Endometrial microvascular endothelial cells (primary cell): ENCODE results near the gene ZC3H6. TPM values are rescaled to one million over a fixed set of nuclear protein-coding genes. Genes with fewer than 3 reads are reported as not detected.
"Not testable (repeated sequence)": the region's sequence is repeated elsewhere in the genome, so short reads cannot be mapped to it uniquely, and the experiment has no call there.

Source experiments
- in situ Hi-C: cut with HindIII; loops from 2 replicates; pipeline ENCODE4 v1.10.0; 2017; ENCODE audit warnings: low sequenced_read_pairs, low pct_unique_long_range_greater_than_20kb; ENCODE audit errors: inconsistent ontology term
- total RNA-seq: library from RNA; depleted of rRNA; stranded (reverse); fragments of >200 nt; gene quantifications from one replicate; pipeline ENCODE4 v1.2.3, GENCODE V29; 2015; ENCODE audit errors: inconsistent ontology term

Gene ZC3H6
- total RNA-seq, 1 donor from 2014 or later = 1.0 TPM

GRCh38 chr2:112275887-112276773 lies 733 bp downstream of the ZC3H6 start:
- in situ Hi-C loops = no loop called here

GRCh38 chr2:112276954-112277353 lies 1.6 kb downstream of the ZC3H6 start:
- in situ Hi-C loops = no loop called here

DNA sequence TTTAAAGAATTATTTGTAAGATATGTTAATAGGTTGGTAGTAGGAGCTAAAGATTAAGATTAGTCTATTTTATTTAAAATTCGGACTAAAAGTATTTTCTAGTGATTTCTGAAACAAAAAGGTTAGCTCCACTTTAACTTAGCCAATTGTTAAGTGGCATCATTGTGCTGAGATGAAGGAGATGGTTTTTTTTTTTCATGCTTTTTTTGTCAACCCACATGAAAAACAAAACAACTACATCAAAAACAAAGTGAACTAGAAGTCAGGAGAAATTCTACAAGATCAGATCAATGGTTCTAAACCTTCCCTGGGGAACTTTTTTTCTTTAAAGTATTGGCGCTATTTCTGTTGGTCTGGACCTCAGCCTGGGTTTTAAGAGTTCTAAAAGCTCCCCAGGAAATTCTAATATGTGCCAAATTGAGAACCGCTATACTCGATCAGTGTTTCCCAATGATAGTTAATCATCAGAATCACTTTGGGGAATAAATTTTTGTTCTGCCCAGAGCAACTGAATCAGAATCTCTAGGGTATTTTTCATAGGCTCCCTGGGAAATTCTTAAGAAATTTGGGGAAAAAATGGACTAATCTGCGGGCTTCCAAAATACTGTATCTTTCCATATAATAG lies 2.3 kb downstream of the ZC3H6 start:
- in situ Hi-C loops = no loop called here

GRCh38 chr2:112282066-112282465 lies 6.7 kb downstream of the ZC3H6 start:
- in situ Hi-C loops = not testable (repeated sequence)

GRCh38 chr2:112283535-112283934 lies 8.1 kb downstream of the ZC3H6 start:
- in situ Hi-C loops = not testable (repeated sequence)

DNA sequence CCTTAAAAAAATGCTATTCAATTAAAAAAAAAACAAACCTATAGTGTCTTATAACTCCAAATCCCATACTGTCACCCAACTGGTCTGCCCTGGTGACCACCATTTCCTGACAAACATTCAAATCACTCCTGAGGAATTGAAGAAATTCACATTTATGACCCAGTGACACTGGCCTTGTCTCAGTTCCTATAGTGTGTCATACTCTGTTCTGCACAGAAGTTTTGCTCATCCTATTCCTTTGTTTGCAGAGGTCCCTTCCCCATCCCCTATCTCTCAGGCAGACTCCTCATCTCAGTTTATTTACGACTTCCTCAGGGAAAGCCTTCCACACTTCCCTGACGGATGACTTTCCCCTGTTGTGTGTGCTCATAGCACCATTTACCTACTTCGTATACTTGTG lies 14.7 kb downstream of the ZC3H6 start:
- in situ Hi-C loops = no loop called here

GRCh38 chr2:112290648-112291047 lies 15.3 kb downstream of the ZC3H6 start:
- in situ Hi-C loops = no loop called here

DNA sequence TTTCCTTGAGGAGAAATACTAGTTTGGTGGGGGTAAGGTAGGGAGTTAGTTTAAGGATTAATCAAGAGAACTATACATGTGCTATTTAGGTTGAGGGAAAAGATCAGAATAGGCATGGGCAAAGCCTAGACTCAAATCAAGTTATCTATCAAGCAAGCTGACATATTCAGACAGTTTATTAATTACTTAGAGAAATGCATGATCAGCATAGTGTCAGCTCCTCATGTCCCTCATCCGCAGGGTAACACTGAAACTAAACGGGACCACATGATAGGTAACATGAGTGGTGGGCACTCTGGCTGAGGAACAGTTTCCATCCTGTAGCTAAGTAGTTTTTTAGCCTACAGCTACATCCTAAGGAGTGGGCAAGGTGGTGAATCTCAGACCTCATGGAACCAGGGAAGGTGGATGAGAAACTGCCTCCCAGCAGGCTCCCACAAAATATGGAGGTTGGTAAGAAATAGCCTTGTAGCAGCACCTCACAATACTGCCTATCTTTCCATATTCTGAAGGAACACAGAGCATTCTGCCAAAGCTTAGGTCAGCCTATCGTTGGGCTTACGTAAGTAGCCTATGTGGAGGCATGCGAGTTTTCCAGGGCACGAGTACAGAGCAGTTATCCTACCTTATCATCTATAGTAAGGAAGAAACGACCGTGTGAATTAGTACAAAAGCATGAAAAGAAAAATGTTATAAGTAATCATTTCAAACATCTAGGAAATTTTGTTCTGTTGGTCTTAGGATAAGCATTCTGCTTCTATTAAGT lies 18.4 kb downstream of the ZC3H6 start:
- in situ Hi-C loops = no loop called here

DNA sequence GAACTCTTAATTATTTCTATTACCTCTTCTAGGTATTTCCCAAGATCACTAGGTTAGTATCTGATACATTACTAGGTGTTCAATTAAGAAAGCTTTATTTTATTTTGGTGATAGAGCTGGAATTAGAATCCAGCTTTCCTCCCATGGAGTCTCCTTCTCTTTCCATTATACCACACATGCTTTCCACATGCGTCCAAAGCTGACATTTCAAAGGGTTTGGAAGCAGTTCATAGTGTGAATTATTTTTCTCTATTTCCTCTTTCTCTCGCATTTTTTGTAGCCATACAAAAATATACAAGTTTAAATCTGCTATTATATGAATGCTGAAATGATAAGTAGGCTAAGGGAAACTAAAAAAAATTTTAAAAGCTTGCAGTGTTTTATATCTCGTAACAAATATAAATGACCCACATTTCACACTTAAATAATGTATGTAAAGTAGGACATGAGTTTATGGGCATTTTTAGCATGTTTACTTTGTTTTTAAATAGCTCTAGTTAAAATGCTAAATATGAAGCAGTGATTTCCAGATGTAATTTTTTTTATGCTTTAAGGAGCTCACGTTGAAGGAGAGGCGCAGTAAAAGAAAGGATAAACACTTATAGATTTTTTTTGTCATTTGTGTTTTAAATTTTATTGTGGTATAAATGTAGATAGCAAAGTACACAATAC lies 20.1 kb downstream of the ZC3H6 start:
- in situ Hi-C loops = no loop called here

DNA sequence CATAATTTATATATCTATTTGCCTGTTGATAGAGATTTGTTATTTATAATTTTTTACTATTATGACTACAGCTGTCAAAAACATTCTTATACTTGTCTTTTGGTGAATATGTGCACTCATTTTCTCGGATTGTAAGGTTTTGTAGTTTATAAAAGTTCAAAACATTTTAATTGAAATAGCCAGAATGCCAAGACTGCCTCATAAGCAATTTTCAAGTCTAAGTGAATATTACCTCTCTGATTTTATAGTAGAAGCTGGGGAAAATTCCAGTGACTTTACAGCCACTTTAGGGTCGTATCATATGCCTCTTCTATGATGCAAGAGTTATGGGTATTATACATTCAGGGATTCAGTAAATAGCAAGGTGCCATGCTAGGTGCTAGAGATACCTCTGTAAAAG lies 21.0 kb downstream of the ZC3H6 start:
- in situ Hi-C loops = no loop called here

DNA sequence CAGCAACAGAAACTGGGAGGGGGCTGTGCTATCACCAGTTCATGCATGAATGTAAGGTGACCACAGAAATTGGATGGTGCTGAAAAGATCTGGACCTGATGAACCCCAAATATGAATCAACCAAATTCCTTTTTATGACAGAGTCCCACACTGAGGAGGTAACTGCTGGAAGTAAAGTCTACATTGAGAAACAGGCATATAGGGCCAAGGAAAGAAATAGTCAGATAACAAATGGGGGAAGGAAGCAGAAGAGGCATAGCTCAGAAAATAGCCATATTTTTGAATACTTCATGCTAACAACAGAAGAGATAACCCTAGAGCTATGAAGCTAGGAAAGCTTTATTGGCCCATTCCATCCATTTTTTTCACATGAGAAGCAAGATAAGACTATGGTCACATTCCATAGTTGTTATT lies 25.8 kb downstream of the ZC3H6 start:
- in situ Hi-C loops = no loop called here

DNA sequence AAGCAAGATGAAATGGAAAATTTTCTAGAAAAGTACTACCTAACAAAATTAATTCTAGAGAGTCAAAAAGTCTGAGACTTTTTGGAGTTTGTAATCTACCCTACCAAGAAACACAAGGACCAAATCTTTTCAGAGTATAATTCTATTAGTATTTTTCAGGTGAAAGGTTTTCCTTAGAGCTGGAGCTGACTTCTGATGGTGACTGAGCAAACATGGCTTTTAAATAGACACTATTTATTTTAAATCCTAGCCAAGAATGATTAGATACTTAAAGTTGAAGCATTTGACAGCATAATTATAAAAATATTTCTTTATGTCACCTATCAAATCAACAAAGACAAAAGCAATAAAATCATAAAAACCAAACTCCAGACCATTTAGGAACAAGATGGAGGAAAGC lies 26.6 kb downstream of the ZC3H6 start:
- in situ Hi-C loops = no loop called here

DNA sequence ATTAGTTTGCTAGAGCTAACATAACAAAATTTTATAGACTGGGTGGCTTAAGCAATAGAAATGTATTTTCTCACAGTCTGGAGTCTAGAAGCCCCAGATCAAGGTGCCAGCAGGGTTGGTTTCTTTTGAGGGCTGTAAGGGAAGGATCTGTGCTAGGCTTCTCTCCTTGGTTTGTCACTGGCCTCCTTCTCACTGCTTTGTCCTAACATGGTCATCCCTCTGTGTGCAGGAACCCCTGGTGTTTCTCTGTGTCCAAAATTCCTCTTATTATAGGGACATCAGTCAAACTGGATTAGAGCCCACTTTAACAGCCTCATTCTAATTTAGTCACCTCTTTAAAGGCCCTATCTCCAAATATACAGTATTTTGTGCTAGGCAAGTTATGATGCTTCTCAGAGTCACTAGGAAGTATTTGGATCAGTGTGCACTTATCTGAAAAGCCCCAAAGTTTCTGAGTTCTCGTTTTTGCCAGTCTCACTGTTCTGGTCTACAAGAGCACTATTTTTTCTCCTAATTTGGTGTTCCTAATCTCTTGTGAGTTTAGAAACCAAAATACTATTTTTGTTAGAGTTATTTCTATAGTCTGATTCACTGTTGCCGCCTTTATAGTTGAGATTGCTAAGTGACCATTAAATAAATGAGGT lies 29.0 kb downstream of the ZC3H6 start:
- in situ Hi-C loops = no loop called here

DNA sequence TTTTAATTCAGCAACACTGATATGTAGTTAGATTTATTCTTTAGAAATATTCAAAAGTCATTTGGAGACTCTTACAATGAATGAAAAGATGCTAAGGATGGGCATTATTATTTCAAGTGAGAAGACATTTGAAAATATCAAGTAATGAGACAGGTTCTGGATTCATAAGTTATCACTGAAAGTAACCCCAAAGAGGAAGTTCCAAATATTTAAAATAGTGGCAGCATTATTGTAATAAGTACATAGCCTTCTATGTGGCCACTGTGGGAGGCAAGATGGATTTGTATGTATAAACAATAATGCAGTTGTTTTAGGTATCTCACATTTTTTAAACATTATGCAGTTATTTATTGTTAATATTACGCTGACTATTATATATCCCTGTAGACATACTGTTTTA lies 29.7 kb downstream of the ZC3H6 start:
- in situ Hi-C loops = no loop called here

- in situ Hi-C loops = no loop called here
Observed at GRCh38 chr2:112310906-112311305, 35.5 kb downstream of the ZC3H6 start.

- in situ Hi-C loops = no loop called here
Observed at GRCh38 chr2:112311932-112312331, 36.5 kb downstream of the ZC3H6 start.

GRCh38 chr2:112312821-112313220 lies 37.4 kb downstream of the ZC3H6 start:
- in situ Hi-C loops = no loop called here

DNA sequence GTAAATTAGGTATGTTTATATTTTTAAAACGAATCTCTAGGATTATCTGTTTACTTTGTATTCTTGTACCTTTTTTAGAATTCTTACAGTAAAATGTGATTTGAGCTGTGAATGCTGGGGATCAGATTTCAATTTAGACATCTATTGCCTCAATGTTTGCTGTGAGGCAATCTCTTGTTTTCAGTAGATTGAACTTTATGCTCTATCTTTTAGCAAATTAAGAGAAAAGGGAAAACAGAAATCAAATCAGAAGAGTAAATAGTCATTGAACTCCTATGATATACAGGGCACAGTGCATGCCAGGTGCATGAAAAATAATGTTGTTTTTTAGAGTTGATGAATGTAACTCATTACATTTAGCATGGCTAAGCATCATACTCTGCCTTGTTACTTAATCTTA lies 39.5 kb downstream of the ZC3H6 start:
- in situ Hi-C loops = no loop called here
